ENCODE results near the gene RFC4. TPM values are rescaled to one million over a fixed set of nuclear protein-coding genes. Genes with fewer than 3 reads are reported as not detected.

The RFC4 gene
- total RNA-seq, 4 donors from 2014 or later: 12.1 to 12.9 (median 12.5) TPM

DNA sequence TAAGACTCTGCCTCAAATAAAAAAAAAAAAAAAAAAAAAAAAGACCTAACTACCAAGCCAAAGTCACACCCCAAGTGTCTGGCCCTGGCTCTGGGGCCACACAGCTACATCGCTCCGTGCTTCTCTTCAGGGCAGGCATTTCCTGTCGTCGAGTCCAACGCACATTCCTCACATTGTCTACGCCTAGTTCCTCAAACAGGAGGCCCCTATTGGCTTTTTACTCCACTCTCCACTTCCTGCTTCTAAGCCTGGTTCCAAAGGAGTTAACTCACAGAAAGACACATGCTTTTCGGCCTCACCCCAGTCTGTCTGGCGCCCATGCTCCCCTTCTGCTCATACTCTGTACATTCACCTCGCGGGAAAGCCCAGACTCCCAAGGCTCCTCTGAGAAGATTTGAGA, 60.3 kb downstream of the RFC4 start:
- DNase-seq (ENCODE audit: extremely low spot score): no peak
- Histone ChIP-seq H3K36me3 (no peaks in the 10 kb centered on the region), H3K9me3 (no peaks in the 10 kb centered on the region), H3K4me1 (no peaks in the 10 kb centered on the region), H3K27me3 (peaks cover 0 to 3% (median 0%) of the 10 kb centered on the region in 4 donors), H3K27ac (replicated peaks in 1 of 4) (no peak overlapping the region), H3K4me3 (no peak overlapping the region)
- no peak for TF ChIP-seq POLR2AphosphoS5 (IDR thresholded peaks at IDR 0.05)
- no peak for TF ChIP-seq CTCF (IDR thresholded peaks at IDR 0.05)
- WGBS: 19% methylated on average over 10 of the region's 10 CpGs
- intact Hi-C loops (cut with DNase I): no loop called here

DNA sequence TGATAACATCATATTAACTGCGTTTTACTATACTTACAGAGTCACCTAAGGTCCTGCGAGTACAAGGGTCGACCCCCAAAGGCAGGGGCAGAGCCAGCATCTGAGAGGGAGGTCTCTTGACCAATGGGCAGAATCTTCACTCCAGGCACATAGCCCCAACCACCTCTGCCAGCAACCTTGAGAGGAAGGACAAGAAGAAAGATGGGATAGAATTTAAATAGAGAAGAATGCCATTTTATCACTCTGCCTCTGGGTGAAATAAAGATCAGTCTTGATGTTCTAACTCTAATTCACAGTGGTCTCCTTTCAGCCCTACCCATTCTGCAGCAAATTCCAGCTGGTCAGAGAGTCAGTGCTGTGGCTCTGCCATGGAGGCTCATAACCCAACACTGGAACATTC, 62.6 kb downstream of the RFC4 start:
- intact Hi-C loops (cut with DNase I): no loop called here
- H3K36me3 ChIP-seq: no peaks in the 10 kb centered on the region
- DNase-seq (ENCODE audit: extremely low spot score): no peak
- H3K27ac ChIP-seq (replicated peaks in 1 of 4): no peak overlapping the region
- H3K9me3 ChIP-seq: no peaks in the 10 kb centered on the region
- WGBS: 61% methylated on average over 3 of the region's 3 CpGs
- H3K4me1 ChIP-seq: no peaks in the 10 kb centered on the region
- TF ChIP-seq CTCF (IDR thresholded peaks at IDR 0.05): no peak
- no peak overlapping the region for H3K4me3 ChIP-seq
- peaks cover 0 to 3% (median 0%) of the 10 kb centered on the region in 4 donors for H3K27me3 ChIP-seq

- Histone ChIP-seq H3K27ac (replicated peaks in 1 of 4) (no peak overlapping the region), H3K27me3 (peaks cover 0 to 3% (median 0%) of the 10 kb centered on the region in 4 donors), H3K4me1 (no peaks in the 10 kb centered on the region), H3K4me3 (no peak overlapping the region), H3K36me3 (no peaks in the 10 kb centered on the region), H3K9me3 (no peaks in the 10 kb centered on the region)
- intact Hi-C loops (cut with DNase I): no loop called here
- 81% methylated on average over 7 of the region's 7 CpGs for WGBS
- TF ChIP-seq POLR2A (IDR thresholded peaks at IDR 0.05; ENCODE audit: low read depth) (no peak), CTCF (IDR thresholded peaks at IDR 0.05) (no peak), EP300 (IDR thresholded peaks at IDR 0.05) (no peak), POLR2AphosphoS5 (IDR thresholded peaks at IDR 0.05) (no peak)
- no peak for DNase-seq (ENCODE audit: extremely low spot score)
Measured at GRCh38 chr3:186742618-186743380, 63.5 kb downstream of the RFC4 start.

Small RNAs within 50 kb of the gene (small RNA-seq; reads per million reads assigned to genes)
- 0 reads per million in 3 donors for gene RF00092
- 0 reads per million in 3 donors for gene RNU6-1105P
- 0 reads per million in 3 donors for gene SNORA4
- 0 reads per million in 3 donors for gene SNORA63
- gene SNORA81: 0 reads per million in 3 donors
- 0 reads per million in 3 donors for gene SNORD2

Other genes with a start within 250 kb of the RFC4 start
- 10 to 100 TPM in 3 of 4 donors, 1 to 10 TPM in 1; 9.9 to 13.2 (median 11.5) TPM for gene TBCCD1, start 239.1 kb downstream of the RFC4 start, total RNA-seq
- gene DNAJB11, start 235.8 kb downstream of the RFC4 start, total RNA-seq: 10 to 100 TPM; 22.9 to 42.1 (median 25.0) TPM
- gene AHSG, start 193.4 kb downstream of the RFC4 start, total RNA-seq: not detected
- not detected for gene FETUB, start 166.1 kb downstream of the RFC4 start, total RNA-seq
- not detected for gene HRG, start 140.5 kb downstream of the RFC4 start, total RNA-seq
- gene KNG1, start 89.1 kb downstream of the RFC4 start, total RNA-seq: not detected
- gene EIF4A2, start 22.9 kb downstream of the RFC4 start, total RNA-seq: 100 to 1,000 TPM; 312 to 516 (median 413) TPM
- gene ADIPOQ, start 36.2 kb upstream of the RFC4 start, total RNA-seq: under 1 TPM; 0.17 to 0.84 (median 0.49) TPM
- gene ST6GAL1, start 124.0 kb upstream of the RFC4 start, total RNA-seq: 10 to 100 TPM; 15.4 to 29.6 (median 24.4) TPM

Data from esophagus muscularis mucosa (tissue), 4 donors.